HG03457 (cell line): Measurements from ENCODE around the gene RASA4.
"Not testable (repeated sequence)": the region's sequence is repeated elsewhere in the genome, so short reads cannot be mapped to it uniquely, and the experiment has no call there.

Experiments
- ATAC-seq: cut with Tn5 transposase; IDR thresholded peaks from one replicate; pipeline ENCODE4 v1.9.1; 2021; ENCODE audit warnings: moderate number of reproducible peaks; ENCODE audit not compliant: unreplicated experiment

Gene RASA4

GRCh38 chr7:102545288-102545687, 71.3 kb downstream of the RASA4 start:
- ATAC-seq, result not testable (repeated sequence)

GRCh38 chr7:102544372-102544771, 72.2 kb downstream of the RASA4 start:
- ATAC-seq, result not testable (repeated sequence)

GRCh38 chr7:102543596-102543995, 73.0 kb downstream of the RASA4 start, which contains the start of gene UPK3BL2:
Gene UPK3BL2 (minus strand): TSS chr7:102543696. CDS start chr7:102543636, 60 bp downstream.
- not testable (repeated sequence) for ATAC-seq

GRCh38 chr7:102542771-102543170, 73.8 kb downstream of the RASA4 start:
- ATAC-seq, result not testable (repeated sequence)

- not testable (repeated sequence) for ATAC-seq
These were observed 74.5 kb downstream of the RASA4 start for GRCh38 chr7:102542083-102542482.

GRCh38 chr7:102540604-102541003, 76.0 kb downstream of the RASA4 start:
- not testable (repeated sequence) for ATAC-seq

GRCh38 chr7:102535062-102535615, 81.4 kb downstream of the RASA4 start:
- ATAC-seq, result not testable (repeated sequence)

GRCh38 chr7:102532127-102532526, 84.4 kb downstream of the RASA4 start:
- not testable (repeated sequence) for ATAC-seq

- not testable (repeated sequence) for ATAC-seq
These were observed 85.0 kb downstream of the RASA4 start for GRCh38 chr7:102531583-102531982.

- not testable (repeated sequence) for ATAC-seq
These were observed 88.4 kb downstream of the RASA4 start for GRCh38 chr7:102527822-102528793.

GRCh38 chr7:102527182-102527581, 89.4 kb downstream of the RASA4 start:
- ATAC-seq, result not testable (repeated sequence)

GRCh38 chr7:102524803-102525202, 91.8 kb downstream of the RASA4 start:
- not testable (repeated sequence) for ATAC-seq
